Esophagus muscularis mucosa (tissue), 4 donors: ENCODE data around the gene SNX10.

ENCODE experiments used
- EP300 ChIP-seq: sonication (generic); formaldehyde crosslinking; IDR thresholded peaks from one replicate; pipeline ENCODE4 v1.6.1; 2017; ENCODE audit warnings: antibody characterized with exemption
- POLR2A ChIP-seq: fragments of 450-650 bp; IDR thresholded peaks from one replicate; pipeline ENCODE4 v1.6.1; 2017; ENCODE audit warnings: antibody characterized with exemption, moderate library complexity, mild to moderate bottlenecking, low read depth
- POLR2AphosphoS5 ChIP-seq, 2 donors: sonication (generic); formaldehyde crosslinking; IDR thresholded peaks; one replicate each; pipeline ENCODE4 v1.6.1; 2017; ENCODE audit warnings: antibody characterized with exemption in 2 of 2
- TF ChIP-seq, protein P1 (sequence below), 3 experiments: fragments of 200-600 bp in 2 of 3; fragments of 450-650 bp in 1 of 3; sonication (generic) in 2 of 3; IDR thresholded peaks; one replicate each; pipeline ENCODE4 v1.5.1; 2017 to 2019; ENCODE audit warnings: antibody characterized with exemption in 3 of 3, mild to moderate bottlenecking in 2 of 3, moderate library complexity in 1 of 3

DNA sequence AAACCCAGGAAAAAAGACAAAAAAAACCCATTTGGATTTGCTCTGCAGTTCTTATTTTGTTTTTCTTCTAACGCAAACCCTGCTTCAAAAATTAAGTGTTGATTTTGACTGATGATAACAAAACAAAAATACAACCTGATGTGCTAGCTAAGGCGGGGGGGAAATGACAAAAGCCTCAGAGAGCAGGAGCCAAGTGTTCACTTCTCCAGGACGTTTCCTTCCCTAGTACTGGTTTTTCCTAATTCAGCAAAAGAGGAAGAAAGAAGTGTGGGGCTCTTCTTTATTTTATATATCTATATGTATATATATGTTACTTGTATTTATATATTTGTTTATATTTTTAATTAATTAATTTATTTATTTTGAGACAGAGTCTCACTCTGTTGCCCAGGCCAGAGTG lies 28.0 kb downstream of the SNX10 start:
- TF ChIP-seq, protein P1, sequence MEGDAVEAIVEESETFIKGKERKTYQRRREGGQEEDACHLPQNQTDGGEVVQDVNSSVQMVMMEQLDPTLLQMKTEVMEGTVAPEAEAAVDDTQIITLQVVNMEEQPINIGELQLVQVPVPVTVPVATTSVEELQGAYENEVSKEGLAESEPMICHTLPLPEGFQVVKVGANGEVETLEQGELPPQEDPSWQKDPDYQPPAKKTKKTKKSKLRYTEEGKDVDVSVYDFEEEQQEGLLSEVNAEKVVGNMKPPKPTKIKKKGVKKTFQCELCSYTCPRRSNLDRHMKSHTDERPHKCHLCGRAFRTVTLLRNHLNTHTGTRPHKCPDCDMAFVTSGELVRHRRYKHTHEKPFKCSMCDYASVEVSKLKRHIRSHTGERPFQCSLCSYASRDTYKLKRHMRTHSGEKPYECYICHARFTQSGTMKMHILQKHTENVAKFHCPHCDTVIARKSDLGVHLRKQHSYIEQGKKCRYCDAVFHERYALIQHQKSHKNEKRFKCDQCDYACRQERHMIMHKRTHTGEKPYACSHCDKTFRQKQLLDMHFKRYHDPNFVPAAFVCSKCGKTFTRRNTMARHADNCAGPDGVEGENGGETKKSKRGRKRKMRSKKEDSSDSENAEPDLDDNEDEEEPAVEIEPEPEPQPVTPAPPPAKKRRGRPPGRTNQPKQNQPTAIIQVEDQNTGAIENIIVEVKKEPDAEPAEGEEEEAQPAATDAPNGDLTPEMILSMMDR (IDR thresholded peaks at IDR 0.05) = no peak
- TF ChIP-seq POLR2AphosphoS5 (IDR thresholded peaks at IDR 0.05) (no peak), POLR2A (no peak), EP300 (no peak)
